ENCODE results near the gene SDK1.

DNA sequence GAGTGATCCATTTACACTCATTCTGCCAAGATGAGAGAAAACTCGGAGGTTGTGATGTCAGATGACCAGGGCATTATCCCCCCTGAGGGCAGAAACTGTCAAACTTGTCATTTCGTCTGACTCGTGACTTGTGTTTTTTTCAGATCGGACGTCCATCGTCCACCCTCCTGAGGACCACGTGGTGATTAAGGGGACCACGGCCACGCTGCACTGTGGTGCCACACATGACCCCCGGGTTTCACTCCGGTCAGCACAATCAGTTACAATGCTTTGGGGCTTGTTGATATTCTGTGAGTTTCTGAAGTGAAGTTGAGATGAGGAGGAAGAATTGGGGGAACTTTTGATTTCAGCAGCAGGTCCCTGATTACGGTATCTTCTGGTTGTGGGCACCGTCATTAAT, 670.3 kb downstream of the SDK1 start:
- TF ChIP-seq, protein P1, sequence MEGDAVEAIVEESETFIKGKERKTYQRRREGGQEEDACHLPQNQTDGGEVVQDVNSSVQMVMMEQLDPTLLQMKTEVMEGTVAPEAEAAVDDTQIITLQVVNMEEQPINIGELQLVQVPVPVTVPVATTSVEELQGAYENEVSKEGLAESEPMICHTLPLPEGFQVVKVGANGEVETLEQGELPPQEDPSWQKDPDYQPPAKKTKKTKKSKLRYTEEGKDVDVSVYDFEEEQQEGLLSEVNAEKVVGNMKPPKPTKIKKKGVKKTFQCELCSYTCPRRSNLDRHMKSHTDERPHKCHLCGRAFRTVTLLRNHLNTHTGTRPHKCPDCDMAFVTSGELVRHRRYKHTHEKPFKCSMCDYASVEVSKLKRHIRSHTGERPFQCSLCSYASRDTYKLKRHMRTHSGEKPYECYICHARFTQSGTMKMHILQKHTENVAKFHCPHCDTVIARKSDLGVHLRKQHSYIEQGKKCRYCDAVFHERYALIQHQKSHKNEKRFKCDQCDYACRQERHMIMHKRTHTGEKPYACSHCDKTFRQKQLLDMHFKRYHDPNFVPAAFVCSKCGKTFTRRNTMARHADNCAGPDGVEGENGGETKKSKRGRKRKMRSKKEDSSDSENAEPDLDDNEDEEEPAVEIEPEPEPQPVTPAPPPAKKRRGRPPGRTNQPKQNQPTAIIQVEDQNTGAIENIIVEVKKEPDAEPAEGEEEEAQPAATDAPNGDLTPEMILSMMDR (IDR thresholded peaks at IDR 0.05) = no peak
- no peak for TF ChIP-seq POLR2A (IDR thresholded peaks at IDR 0.05)
